Right renal cortex interstitium (tissue), 3 donors: ENCODE measurements around the gene LAPTM4A. TPM values are rescaled to one million over a fixed set of nuclear protein-coding genes. Genes with fewer than 3 reads are reported as not detected.

Experiments
- DNase-seq, 3 donors: peaks; one replicate each; pipeline ENCODE4 v3.0.0-alpha.2; 2013; ENCODE audit warnings: low read depth in 3 of 3, low spot score in 2 of 3
- polyA plus RNA-seq, 3 donors: library from polyadenylated mRNA; unstranded; fragments of 120-200 nt; gene quantifications; one replicate each; pipeline ENCODE4 v1.2.1, GENCODE V29; 2013; ENCODE audit not compliant: insufficient read length in 3 of 3

LAPTM4A gene
- polyA plus RNA-seq, 3 donors = 504 to 548 (median 510) TPM

DNA sequence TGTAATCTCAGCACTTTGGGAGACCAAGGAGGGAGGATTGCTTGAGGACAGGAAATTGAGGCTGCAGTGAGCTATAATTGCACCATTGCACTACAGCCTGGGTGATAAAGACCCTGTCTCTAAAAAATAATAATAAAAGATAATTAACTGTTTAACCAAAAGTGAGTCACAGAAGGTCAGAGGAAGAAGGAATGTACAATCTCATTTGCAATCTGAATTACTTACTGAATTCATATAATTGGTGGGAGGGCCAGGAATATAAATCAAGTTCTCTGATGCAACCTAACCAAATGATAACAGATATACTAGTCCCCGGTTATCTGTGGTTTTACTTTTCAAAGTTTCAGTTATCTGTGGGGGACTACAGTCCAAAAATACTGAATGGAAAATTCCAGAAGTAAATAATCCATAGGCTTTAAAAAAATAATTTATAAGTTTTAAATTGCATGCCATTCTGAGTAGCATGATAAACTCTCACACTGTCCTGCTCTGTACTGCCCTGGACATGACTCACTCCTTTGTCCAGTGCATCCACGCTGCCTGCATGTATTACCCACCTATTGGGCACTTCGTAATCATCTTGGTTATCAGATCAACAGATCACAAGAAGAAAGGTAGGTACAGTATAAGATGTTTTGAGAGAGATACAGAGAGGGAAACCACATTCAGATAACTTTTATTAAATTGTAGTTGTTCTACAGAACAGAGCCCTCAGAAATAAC, 26.2 kb downstream of the LAPTM4A start:
- DNase-seq = no peak

DNA sequence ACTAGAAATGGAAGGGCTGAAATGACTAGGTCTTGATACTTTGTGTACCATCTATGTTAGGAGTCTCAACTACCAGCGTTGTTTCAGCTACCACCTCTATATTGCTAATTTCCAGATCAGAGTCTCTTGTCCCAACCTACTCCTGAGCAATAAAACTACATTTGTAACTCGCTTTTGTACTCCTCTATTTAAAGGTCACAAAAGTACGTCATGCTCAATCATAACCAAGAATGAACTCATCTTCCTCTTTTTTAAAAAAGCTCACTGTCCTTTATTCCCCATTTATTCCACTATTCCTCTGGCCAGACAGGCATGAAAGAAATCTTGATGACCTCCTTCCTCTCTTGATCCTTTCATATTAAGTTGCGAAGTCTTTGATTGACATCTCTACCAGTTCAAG, 27.7 kb downstream of the LAPTM4A start:
- DNase-seq = no peak

DNA sequence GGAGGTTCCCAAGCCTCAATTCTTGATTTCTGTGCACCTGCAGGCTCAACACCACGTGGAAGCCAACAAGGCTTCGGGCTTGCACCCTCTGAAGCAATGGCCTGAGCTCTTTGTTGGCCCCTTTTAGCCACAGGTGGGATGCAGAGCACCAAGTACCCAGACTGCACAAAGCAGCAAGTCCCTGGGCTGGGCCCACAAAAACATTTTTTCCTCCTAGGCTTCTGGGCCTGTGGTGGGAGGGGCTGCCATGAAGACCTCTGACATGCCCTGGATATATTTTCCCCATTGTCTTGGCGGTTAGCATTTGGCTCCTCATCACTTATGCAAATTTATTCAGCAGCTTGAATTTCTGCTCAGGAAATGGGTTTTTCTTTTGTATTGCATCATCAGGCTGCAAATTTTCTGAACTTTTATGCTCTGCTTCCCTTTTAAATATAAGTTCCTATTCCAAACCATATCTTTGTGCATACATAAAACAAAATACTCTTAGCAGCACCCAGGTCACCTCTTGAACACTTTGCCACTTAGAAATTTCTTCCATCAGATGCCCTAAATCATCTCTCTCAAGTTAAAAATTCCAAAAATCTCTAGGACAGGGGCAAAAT, 29.9 kb downstream of the LAPTM4A start:
- no peak for DNase-seq

DNA sequence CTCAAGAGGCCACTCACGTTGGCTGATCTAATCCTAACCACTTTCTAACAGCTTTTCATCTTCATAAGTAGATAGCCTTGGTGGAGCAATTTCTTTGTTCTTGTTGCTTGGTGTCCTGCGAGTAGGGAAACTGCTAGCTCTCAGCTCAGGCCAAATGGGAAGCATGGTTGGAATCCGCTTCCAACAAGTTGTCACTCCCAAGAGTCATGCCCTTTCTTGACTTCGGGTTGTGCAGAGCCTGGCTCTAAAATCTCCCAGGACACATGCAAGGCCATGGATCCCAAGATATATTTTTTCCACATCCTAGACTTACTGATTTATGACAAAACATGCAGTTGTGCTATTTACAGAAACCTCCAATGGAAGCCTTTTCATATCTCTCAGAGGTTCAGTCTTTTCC, 31.7 kb downstream of the LAPTM4A start:
- no peak for DNase-seq

DNA sequence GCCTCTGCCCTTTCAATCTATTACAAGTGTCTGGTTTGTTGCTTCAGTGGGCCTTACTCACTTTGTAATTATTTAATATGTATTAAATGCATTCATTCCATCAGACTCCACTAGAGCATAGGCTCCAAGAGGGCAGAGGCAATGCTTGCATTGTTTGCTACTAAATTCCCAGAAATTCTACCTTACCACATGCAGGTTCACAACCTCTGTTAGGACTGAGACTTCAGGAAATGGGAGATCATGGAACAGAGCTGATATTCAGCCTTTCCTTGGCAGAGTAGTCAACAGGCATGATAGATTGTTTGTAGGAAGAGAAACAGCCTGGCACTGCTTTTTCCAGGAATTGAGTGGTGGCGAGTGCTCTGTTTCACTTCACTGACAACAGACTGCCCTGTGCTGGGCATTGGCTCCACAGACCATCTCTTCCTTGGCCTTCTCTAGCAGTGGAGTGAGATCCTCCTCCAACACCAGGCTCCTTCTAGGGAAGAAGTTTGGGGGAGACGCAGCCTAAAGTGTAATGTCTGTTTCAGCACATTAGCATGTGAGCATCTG, 32.8 kb downstream of the LAPTM4A start:
- DNase-seq = no peak

DNA sequence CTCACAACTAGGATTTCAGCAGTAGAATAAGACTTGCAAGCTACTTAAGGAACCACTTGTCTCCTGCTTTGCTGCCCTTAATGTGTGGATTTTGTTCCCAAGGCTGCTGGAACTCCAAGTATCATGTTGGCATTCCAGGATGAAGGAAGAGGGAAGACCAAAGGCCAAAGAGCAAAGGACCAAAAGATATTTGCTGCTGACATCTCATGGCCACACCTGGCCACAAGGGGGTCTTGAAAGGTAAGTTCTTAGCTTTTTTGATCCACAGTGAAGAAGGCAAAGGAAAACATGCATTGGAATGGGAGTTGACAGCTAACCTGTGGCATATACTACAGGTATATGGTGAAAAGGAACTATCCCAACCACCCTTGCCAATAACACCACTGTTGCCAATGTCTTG, 35.1 kb downstream of the LAPTM4A start:
- no peak for DNase-seq

DNA sequence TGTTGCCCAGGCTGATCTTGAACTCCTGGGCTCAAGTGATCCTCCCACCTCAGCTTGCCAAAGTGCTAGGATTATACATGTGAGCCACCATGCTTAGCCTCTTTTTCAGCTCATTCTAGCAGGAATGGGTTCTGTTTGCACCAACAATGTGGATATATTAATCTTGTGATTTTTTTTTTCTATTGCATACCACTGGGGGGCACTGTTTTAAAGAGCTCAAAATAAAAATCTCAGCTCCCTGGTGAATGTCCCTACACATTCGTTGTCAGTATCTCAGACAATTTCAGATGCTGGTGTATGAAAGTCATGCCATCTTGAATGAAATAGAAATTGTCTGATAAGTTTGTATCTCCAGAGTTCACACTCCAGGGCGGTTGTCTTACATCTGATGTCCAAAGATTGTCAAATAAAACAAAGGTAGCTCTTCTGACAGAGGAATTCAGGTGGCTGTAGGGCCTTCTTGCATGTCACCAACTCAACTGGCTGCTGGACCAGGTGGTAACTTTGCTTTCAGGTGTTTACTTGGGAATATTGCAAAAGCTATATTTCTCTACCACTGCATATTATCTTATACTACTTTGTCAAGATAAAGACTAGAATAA, 35.8 kb downstream of the LAPTM4A start:
- DNase-seq = no peak

DNA sequence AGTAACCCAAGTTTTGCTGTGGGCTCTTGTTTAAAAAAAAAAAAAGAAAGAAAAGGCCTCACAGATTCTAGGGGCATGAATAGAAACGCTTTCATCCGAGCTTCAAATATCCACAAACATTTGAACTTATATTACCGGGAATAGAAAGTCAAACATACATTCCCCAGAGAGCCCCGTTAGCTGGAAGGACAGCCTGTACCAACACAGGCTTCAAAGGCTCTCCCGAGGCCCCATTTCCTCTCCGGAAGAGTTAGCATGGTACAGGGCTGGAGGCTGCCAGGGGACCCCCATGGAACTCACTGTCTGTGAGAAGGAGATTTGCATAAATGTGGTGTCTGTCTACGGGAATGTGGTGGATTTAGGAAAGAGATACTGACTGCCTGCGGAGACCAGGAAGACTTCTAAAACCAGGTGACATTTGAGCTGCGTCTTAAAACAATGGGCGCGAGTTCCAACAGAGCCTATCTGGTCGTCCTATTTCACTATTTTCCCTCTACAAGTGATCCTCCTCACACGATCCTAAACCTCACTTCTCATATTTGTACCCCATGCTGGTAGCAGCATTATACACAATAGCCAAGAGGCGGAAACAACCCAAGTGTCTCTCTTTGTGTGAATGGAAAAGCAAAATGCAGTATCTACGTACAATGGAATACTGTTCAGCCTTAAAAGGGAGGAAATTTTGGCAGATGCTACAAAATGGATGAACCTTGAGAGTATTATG, 38.1 kb downstream of the LAPTM4A start:
- DNase-seq = no peak

DNA sequence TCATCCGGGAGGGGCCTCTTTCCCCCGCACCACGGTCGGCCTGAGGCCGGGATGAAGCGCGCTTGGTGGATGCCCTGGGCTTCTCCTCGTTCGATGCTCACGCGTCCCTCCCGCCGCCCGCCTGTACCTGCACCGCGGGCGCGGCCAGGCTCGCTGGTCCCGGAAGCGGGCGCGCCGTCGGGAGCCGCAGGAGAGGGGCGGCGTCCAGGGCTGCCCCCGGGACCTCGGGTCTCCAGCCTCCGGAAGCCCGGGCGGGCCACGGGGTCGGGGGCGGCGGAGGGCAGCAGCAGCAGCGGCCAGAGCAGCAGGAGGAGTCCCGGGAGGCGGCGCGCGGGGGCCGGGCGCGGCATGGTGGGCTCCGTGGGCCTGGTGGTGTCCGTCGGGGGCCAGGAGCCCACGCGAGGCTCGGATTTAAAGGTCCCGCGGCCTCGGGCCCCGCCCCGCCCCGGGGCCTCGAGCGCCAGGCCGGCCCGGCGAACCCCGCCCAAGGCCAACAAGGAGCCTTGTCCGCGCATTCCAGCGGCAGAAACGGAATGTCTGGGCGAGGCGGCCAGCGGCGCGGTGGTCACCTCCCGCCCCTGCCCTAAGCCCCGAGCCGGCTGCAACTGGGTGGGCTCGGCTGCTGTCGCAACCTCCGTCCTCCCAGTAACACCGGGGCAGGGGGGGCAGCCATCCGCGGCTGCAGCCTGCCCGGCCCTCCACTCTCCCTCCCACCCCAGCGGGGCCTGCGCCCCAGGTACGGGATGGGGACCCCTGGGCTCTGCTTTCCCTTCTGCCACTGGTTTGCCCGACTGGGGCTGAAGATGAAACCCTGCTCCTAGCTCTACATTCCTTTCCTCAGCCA, 38.9 kb downstream of the LAPTM4A start, which contains the start of gene MATN3:
Gene MATN3 (minus strand): TSS at position 387 of the 844 bp plus-strand sequence. CDS start 37 bp downstream, at position 350.
- no peak for DNase-seq

DNA sequence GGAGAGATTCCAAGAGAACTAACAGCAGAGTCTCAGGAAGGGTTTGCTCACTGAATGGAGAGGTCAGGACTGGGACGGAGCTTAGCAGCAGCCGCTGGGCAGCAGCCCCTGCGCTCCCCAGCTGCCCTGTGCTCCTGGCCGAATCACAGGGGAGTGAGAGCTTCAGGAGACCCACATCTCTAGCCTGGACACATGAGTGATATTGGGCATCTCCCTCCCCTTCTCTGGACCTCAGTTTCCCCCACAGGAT, 39.5 kb downstream of the LAPTM4A start:
- no peak for DNase-seq

DNA sequence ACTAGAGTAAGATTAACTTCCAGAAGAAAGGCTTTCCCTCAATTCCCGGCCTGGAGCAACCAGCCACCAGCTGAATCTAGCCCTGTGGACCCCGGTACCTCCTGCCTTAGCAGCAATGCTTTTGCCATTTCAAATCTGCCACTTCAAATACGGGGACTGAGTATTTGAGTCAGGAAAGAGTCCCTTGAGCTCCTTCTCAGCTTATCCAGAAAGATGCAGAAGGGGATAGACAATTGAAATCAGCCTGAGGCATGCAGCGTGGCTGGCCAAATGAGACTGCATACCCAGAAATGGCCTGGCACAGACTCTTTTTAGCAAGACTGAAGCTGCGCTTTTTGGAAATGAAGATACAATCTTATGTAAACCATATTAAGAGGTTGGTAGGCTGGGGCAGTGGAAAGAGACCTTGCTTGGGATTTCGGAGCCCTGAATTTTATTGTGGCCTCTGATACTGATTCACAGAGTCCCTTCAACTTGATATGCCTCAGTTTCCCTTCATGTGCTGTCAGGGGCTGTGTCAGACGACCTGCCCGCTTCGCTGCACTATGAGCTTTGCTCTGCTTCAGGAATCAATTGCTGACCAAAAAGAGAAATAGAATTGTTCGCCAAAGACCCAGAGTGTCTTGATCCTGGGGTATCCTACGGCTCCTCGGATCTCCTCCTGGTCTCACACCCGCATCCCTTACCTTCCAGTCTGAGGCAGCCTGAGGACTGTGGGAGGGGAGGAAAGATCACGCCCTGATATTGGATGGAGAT, 40.0 kb downstream of the LAPTM4A start:
- DNase-seq = no peak

DNA sequence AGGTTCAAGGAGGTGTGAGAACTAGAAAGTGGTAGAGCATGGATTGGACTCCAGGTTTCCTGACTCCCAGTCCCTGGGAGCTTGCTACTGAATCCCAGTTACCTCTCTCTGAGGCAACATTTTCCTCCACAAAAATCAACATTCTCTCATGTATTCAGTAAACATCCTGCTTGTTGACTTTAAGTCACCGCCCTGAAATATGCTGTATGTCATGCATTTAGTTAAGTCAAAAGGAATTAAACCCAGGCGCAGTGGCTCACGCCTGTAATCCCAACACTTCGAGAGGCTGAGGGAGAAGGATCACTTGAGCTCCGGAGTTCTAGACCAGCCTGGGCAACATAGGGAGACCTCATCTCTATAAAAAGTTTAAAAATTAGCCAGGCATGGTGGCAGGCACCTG, 42.7 kb downstream of the LAPTM4A start:
- no peak for DNase-seq

DNA sequence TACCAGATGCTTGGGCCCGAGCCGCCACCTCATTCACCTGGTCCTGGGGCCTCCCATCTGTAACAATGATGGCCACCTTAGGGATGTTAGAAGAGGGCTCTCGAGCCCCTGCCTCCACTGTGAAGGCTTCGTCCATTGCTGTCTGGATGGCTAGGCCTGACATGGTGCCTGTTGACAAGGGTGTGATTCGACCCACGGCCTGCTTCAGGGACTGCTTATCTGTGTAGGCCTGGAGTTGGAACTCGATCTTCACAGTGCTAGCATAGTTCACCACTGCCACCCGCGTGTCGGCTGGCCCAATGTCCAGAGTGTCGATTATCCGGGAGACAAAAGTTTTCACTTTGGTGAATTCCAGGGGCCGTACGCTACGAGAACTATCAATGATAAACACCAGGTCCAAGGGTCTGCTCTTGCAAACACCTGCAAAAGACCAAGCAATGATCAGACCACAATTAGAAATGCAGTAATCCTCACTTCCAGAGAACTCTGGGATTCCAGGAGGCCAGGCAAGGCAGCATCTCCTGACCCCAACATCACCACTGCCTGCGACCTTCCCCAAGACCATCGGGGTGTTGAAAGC, 45.4 kb downstream of the LAPTM4A start:
- no peak for DNase-seq

DNA sequence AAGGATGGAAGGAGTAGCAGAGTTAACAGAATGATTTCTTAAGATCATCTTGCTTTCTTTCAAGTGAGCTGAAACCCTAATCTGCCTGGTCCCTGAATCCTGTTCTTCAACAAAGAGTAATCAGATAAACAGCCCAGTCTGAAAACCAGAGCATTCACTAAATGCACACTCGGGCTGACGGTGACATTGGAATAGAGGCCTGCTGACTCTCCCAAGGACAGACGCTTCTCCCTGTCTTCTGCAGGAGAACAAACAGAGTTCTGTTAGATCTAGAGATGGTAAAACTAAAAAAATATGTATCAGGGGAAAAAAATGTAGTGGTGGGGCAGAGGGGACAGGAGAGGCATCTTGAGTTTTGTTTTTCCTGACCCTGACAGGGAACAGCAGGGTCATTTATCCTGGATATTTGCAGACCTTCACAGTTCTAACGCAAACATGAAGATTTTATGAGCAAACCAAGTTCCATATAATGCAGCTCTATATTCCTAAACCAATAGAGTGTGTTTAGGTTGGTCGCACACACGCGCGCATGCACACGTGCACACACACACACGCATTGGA, 46.3 kb downstream of the LAPTM4A start:
- no peak for DNase-seq

DNA sequence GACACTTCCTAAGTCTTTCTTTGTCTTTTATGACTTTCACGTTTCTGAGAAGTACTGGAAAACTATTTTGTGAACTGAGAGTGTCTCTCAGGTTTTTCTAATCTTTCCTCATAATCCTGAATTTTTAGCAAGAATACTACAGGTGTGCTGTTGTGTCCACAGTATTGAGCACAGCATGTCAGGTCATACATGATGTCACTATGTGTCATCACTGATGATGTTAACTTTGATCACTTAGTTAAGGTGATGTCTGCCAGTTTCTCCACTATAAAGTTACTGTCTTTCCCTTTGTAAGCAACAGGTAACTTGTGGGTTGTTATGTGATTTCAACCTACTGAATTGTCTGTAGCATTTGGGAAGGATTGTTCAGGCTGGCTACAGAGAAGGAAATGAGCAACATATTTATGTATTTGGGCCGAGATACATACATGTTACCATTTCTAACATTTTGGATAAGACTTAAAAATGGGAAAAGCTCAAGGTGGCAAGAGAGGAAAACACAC, 50.0 kb downstream of the LAPTM4A start:
- no peak for DNase-seq

DNA sequence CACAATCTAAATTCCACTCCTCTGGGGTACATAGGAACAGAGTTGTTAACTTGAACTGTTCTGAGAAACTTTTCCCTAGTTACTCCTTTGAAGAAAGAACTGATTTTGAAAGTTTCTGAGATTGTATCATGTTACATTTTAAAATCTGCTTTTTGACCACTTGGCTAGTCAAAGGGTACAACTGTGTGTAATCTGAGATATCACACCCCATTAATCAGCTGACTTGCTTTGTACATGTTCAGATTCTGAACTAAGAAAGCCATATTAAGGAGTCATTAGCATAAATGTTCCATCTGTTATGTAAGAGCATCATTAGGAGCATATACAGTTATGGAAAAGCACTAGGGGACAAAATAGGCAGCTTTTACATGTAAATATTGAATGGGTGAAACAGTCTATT, 57.7 kb downstream of the LAPTM4A start:
- DNase-seq = no peak

DNA sequence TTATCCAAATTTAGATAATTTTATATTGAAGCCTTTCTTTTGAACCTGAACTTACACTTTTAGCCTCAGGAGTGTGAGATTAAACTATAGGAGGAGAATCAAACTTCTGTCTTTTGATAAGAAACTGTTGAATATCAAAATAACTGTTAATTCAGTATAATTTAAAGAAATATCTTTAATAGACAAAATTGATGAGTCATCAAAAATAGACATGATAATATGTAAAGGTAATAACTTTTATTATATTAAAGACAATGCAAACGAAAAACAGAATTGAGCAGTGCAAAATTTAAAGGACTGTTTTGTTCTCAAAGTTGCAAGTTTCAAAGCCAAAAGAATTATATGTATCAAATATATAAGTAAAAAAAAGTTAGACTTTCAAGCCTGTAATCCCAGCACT, 59.5 kb downstream of the LAPTM4A start:
- no peak for DNase-seq

DNA sequence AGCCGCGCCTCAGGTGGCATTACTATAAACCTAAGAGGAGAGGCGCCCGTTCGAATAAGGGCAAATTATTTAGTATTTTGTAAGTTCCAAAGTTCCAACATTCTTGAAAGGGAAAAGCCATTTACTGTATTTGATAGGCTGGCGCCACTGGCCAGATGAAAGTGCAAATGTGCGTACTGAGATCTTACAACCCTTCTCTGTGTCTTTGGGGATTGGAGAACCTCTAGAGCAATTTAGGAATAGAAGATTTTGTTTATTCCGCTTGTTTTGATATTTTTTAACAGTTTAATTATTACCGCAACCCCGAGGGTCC, 61.1 kb downstream of the LAPTM4A start:
- DNase-seq = no peak
